Measurements from ENCODE around the gene ERCC8. TPM values are rescaled to one million over a fixed set of nuclear protein-coding genes. Genes with fewer than 3 reads are reported as not detected.
"Not testable (repeated sequence)": the region's sequence is repeated elsewhere in the genome, so short reads cannot be mapped to it uniquely, and the experiment has no call there.

ERCC8 gene
- total RNA-seq, 1 donor from 2014 or later: 10.2 TPM

- H3K9me3 Mint-ChIP-seq: no peaks in the 10 kb centered on the region
- H3K36me3 Mint-ChIP-seq (ENCODE audit: low read depth): peaks cover 21% of the 10 kb centered on the region
- peaks cover 5% of the 10 kb centered on the region for H3K4me1 Mint-ChIP-seq (ENCODE audit: low read depth)
- no peak overlapping the region for H3K4me3 Mint-ChIP-seq (ENCODE audit: low read depth)
- no peak overlapping the region for H3K27ac Mint-ChIP-seq
- no peak for DNase-seq (ENCODE audit: low spot score)
- H3K27me3 Mint-ChIP-seq (ENCODE audit: low read depth): no peaks in the 10 kb centered on the region
- intact Hi-C loops (cut with micrococcal nuclease): no loop called here
These were observed 53.2 kb downstream of the ERCC8 start for GRCh38 chr5:60891667-60892066.

- peaks cover 5% of the 10 kb centered on the region for H3K4me1 Mint-ChIP-seq (ENCODE audit: low read depth)
- no peaks in the 10 kb centered on the region for H3K27me3 Mint-ChIP-seq (ENCODE audit: low read depth)
- peaks cover 7% of the 10 kb centered on the region for H3K36me3 Mint-ChIP-seq (ENCODE audit: low read depth)
- no peak overlapping the region for H3K4me3 Mint-ChIP-seq (ENCODE audit: low read depth)
- no peaks in the 10 kb centered on the region for H3K9me3 Mint-ChIP-seq
- no peak for DNase-seq (ENCODE audit: low spot score)
- H3K27ac Mint-ChIP-seq: no peak overlapping the region
- intact Hi-C loops (cut with micrococcal nuclease): no loop called here
These were observed 56.4 kb downstream of the ERCC8 start for GRCh38 chr5:60888359-60889061.

DNA sequence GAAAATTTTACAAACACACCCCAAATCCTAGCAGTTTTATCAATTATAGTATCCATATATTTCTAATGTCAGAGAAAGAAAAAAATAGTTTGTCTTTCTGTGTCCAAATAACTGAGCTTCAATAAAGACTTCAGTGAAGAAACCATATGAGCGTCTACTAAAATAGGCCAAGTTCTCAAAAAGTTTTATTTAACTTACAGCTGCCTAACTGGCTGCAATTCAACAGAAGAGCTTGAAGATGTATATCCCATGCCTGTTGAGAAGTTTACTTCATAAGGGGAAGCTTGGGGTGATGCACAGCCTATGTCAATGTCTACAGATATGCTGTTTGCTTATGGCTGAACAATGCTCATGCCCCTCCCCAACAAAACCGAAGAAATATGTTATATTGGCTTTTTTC, 57.1 kb downstream of the ERCC8 start:
- no peak for DNase-seq (ENCODE audit: low spot score)
- no peaks in the 10 kb centered on the region for H3K27me3 Mint-ChIP-seq (ENCODE audit: low read depth)

DNA sequence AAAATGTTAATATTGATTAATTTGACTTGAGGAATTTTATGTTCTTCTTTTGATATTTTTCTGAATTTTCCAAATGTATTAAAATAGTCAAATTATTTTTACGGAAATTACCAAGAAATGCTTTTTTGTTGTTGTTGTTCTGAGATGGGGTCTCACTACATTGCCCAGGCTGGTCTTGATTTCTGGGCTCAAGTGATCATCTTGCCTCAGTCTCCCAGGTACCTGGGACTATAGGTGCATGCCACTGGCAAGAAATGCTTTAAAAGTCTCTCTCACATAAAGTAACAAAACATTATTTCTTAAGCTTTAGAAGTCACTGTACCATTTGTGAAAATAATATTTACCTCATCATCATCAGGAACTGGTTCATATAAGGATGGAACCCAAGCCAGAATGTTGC, 57.8 kb downstream of the ERCC8 start:
- Mint-ChIP-seq H3K4me3 (ENCODE audit: low read depth) (no peak overlapping the region), H3K9me3 (no peaks in the 10 kb centered on the region), H3K27me3 (ENCODE audit: low read depth) (no peaks in the 10 kb centered on the region), H3K27ac (no peak overlapping the region), H3K36me3 (ENCODE audit: low read depth) (peaks cover 3% of the 10 kb centered on the region), H3K4me1 (ENCODE audit: low read depth) (peaks cover 5% of the 10 kb centered on the region)
- intact Hi-C loops (cut with micrococcal nuclease): no loop called here
- no peak for DNase-seq (ENCODE audit: low spot score)

More for the DNA sequence above, 57.1 kb downstream of the ERCC8 start:
- no peak overlapping the region for H3K4me3 Mint-ChIP-seq (ENCODE audit: low read depth)
- peaks cover 2% of the 10 kb centered on the region for H3K36me3 Mint-ChIP-seq (ENCODE audit: low read depth)
- peaks cover 5% of the 10 kb centered on the region for H3K4me1 Mint-ChIP-seq (ENCODE audit: low read depth)
- no peaks in the 10 kb centered on the region for H3K9me3 Mint-ChIP-seq
- no peak overlapping the region for H3K27ac Mint-ChIP-seq
- intact Hi-C loops (cut with micrococcal nuclease): no loop called here

- intact Hi-C loops (cut with micrococcal nuclease): no loop called here
- H3K4me3 Mint-ChIP-seq (ENCODE audit: low read depth): no peak overlapping the region
- H3K27ac Mint-ChIP-seq: no peak overlapping the region
These were observed 58.7 kb downstream of the ERCC8 start for GRCh38 chr5:60886158-60886557.

DNA sequence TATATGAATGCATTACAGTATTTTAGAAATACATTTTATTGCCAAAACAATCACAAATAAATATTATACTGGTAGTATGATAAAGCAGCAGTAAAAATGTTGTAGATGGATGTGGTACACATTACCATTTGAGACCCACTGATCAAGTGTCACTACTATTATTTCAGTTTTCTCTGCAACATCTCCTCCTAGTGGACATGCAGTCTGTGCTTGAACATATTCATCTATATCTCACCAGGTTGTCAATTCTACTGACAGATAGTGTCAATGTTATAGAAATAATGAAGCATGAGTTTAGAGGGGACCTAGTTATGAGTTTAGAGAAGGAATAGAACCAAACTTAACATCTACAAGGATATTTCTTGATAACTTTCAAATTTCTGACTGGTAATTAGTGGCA, 61.6 kb downstream of the ERCC8 start:
- no peaks in the 10 kb centered on the region for H3K27me3 Mint-ChIP-seq (ENCODE audit: low read depth)
- peaks cover 9% of the 10 kb centered on the region for H3K9me3 Mint-ChIP-seq
- H3K36me3 Mint-ChIP-seq (ENCODE audit: low read depth): peaks cover 7% of the 10 kb centered on the region
- no peak for DNase-seq (ENCODE audit: low spot score)
- no peak overlapping the region for H3K27ac Mint-ChIP-seq
- intact Hi-C loops (cut with micrococcal nuclease): loop anchor here (1.0 kb wide), 1 partner anchor 206 kb away; no protein-coding TSS in a partner anchor
- H3K4me1 Mint-ChIP-seq (ENCODE audit: low read depth): peaks cover under 1% of the 10 kb centered on the region
- no peak overlapping the region for H3K4me3 Mint-ChIP-seq (ENCODE audit: low read depth)

More at GRCh38 chr5:60886158-60886557, 58.7 kb downstream of the ERCC8 start:
- H3K9me3 Mint-ChIP-seq: no peaks in the 10 kb centered on the region
- DNase-seq (ENCODE audit: low spot score): no peak
- peaks cover 5% of the 10 kb centered on the region for H3K4me1 Mint-ChIP-seq (ENCODE audit: low read depth)
- no peaks in the 10 kb centered on the region for H3K27me3 Mint-ChIP-seq (ENCODE audit: low read depth)
- H3K36me3 Mint-ChIP-seq (ENCODE audit: low read depth): peaks cover 7% of the 10 kb centered on the region

DNA sequence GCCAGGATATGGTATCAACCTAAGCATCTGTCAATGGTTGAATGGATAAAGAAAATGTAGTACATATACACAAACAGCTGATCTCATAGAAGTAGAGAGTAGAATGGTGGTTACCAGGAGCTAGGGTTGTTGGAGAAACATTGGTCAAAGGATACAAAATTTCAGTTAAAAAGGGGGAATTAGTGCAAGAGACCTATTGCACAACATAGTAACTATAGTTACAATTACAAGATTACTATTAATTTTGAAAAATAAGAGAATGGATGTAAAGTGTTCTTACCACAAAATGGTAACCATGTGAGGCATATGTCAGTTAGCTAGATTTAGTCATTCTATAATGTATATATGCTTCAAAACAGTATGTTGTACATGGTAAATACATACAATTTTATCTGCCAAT, 72.0 kb downstream of the ERCC8 start:
- intact Hi-C loops (cut with micrococcal nuclease): no loop called here
- no peaks in the 10 kb centered on the region for H3K4me1 Mint-ChIP-seq (ENCODE audit: low read depth)
- H3K36me3 Mint-ChIP-seq (ENCODE audit: low read depth): peaks cover 2% of the 10 kb centered on the region
- no peak overlapping the region for H3K4me3 Mint-ChIP-seq (ENCODE audit: low read depth)
- H3K27me3 Mint-ChIP-seq (ENCODE audit: low read depth): no peaks in the 10 kb centered on the region
- peaks cover 29% of the 10 kb centered on the region for H3K9me3 Mint-ChIP-seq
- H3K27ac Mint-ChIP-seq: no peak overlapping the region
- DNase-seq (ENCODE audit: low spot score): no peak

GRCh38 chr5:60870857-60871256, 74.0 kb downstream of the ERCC8 start:
- Mint-ChIP-seq H3K27ac (no peak overlapping the region), H3K9me3 (peaks cover 28% of the 10 kb centered on the region), H3K36me3 (ENCODE audit: low read depth) (peaks cover 2% of the 10 kb centered on the region), H3K4me3 (ENCODE audit: low read depth) (no peak overlapping the region), H3K27me3 (ENCODE audit: low read depth) (no peaks in the 10 kb centered on the region), H3K4me1 (ENCODE audit: low read depth) (no peaks in the 10 kb centered on the region)
- no peak for DNase-seq (ENCODE audit: low spot score)
- intact Hi-C loops (cut with micrococcal nuclease): no loop called here

DNA sequence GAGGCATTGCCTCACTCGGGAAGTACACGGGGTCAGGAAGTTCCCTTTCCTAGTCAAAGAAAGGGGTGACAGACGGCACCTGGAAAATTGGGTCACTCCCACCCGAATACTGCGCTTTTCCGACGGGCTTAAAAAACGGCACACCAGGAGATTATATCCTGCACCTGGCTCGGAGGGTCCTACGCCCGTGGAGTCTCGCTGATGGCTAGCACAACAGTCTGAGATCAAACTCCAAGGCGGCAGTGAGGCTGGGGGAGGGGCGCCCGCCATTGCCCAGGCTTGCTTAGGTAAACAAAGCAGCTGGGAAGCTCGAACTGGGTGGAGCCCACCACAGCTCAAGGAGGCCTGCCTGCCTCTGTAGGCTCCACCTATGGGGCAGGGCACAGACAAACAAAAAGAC, 84.3 kb downstream of the ERCC8 start:
- intact Hi-C loops (cut with micrococcal nuclease); H3K4me1 Mint-ChIP-seq (ENCODE audit: low read depth); H3K36me3 Mint-ChIP-seq (ENCODE audit: low read depth); H3K27ac Mint-ChIP-seq; H3K4me3 Mint-ChIP-seq (ENCODE audit: low read depth); H3K9me3 Mint-ChIP-seq; DNase-seq (ENCODE audit: low spot score); H3K27me3 Mint-ChIP-seq (ENCODE audit: low read depth): not testable (repeated sequence)

- no peaks in the 10 kb centered on the region for H3K27me3 Mint-ChIP-seq (ENCODE audit: low read depth)
- peaks cover 3% of the 10 kb centered on the region for H3K9me3 Mint-ChIP-seq
- H3K27ac Mint-ChIP-seq: no peak overlapping the region
- no peak overlapping the region for H3K4me3 Mint-ChIP-seq (ENCODE audit: low read depth)
- DNase-seq (ENCODE audit: low spot score): no peak
- H3K36me3 Mint-ChIP-seq (ENCODE audit: low read depth): no peaks in the 10 kb centered on the region
- intact Hi-C loops (cut with micrococcal nuclease): no loop called here
- H3K4me1 Mint-ChIP-seq (ENCODE audit: low read depth): no peaks in the 10 kb centered on the region
These were observed 88.8 kb downstream of the ERCC8 start for GRCh38 chr5:60856066-60856465.

DNA sequence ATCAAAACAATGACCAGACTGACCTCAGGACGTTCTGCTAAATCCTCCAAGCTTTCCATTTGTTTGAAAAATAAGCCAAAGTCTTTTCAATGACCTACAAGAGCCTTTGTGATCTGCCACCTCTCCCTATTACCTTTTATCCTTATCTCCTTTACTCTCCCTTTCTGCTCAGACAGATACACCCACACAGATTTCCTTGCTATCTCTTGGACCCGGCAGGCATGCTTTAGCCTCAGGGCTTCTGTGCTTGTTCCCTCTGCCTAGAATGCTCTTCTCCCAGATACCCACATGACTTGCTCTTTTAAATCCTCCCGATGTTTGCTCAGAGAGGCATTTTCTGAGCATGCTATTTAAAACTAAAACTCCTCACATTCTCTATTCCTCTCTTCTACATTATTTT, 91.9 kb downstream of the ERCC8 start:
- no peaks in the 10 kb centered on the region for H3K36me3 Mint-ChIP-seq (ENCODE audit: low read depth)
- H3K4me3 Mint-ChIP-seq (ENCODE audit: low read depth): no peak overlapping the region
- H3K27ac Mint-ChIP-seq: no peak overlapping the region
- no peaks in the 10 kb centered on the region for H3K4me1 Mint-ChIP-seq (ENCODE audit: low read depth)
- no peaks in the 10 kb centered on the region for H3K27me3 Mint-ChIP-seq (ENCODE audit: low read depth)
- no peaks in the 10 kb centered on the region for H3K9me3 Mint-ChIP-seq
- DNase-seq (ENCODE audit: low spot score): no peak
- intact Hi-C loops (cut with micrococcal nuclease): no loop called here

- no peak overlapping the region for H3K4me3 Mint-ChIP-seq (ENCODE audit: low read depth)
- no peaks in the 10 kb centered on the region for H3K9me3 Mint-ChIP-seq
- intact Hi-C loops (cut with micrococcal nuclease): no loop called here
- no peak overlapping the region for H3K27ac Mint-ChIP-seq
- DNase-seq (ENCODE audit: low spot score): no peak
- no peaks in the 10 kb centered on the region for H3K36me3 Mint-ChIP-seq (ENCODE audit: low read depth)
- no peaks in the 10 kb centered on the region for H3K4me1 Mint-ChIP-seq (ENCODE audit: low read depth)
- no peaks in the 10 kb centered on the region for H3K27me3 Mint-ChIP-seq (ENCODE audit: low read depth)
These were observed 92.6 kb downstream of the ERCC8 start for GRCh38 chr5:60852317-60852716.

GRCh38 chr5:60851626-60852025, 93.2 kb downstream of the ERCC8 start:
- Mint-ChIP-seq H3K4me3 (ENCODE audit: low read depth) (no peak overlapping the region), H3K27ac (no peak overlapping the region), H3K9me3 (no peaks in the 10 kb centered on the region), H3K36me3 (ENCODE audit: low read depth) (no peaks in the 10 kb centered on the region), H3K27me3 (ENCODE audit: low read depth) (peaks cover 3% of the 10 kb centered on the region), H3K4me1 (ENCODE audit: low read depth) (no peaks in the 10 kb centered on the region)
- DNase-seq (ENCODE audit: low spot score): no peak
- intact Hi-C loops (cut with micrococcal nuclease): no loop called here

- no peaks in the 10 kb centered on the region for H3K36me3 Mint-ChIP-seq (ENCODE audit: low read depth)
- H3K4me1 Mint-ChIP-seq (ENCODE audit: low read depth): peaks cover 12% of the 10 kb centered on the region
- H3K4me3 Mint-ChIP-seq (ENCODE audit: low read depth): no peak overlapping the region
- H3K27ac Mint-ChIP-seq: no peak overlapping the region
- peaks cover 43% of the 10 kb centered on the region for H3K27me3 Mint-ChIP-seq (ENCODE audit: low read depth)
- no peaks in the 10 kb centered on the region for H3K9me3 Mint-ChIP-seq
- intact Hi-C loops (cut with micrococcal nuclease): no loop called here
- no peak for DNase-seq (ENCODE audit: low spot score)
These were observed 98.6 kb downstream of the ERCC8 start for GRCh38 chr5:60846298-60846697.
